SH-SY5Y (cell line): ENCODE data around the gene TANC1.

Experiments used
- GATA2 ChIP-seq: IDR thresholded peaks from 2 replicates; pipeline ENCODE4 v1.6.1; 2011; ENCODE audit warnings: mild to moderate bottlenecking, low read depth, low read length
- GATA3 ChIP-seq: IDR thresholded peaks from 2 replicates; pipeline ENCODE4 v1.6.1; 2011; ENCODE audit warnings: low read depth, mild to moderate bottlenecking, low read length, moderate library complexity

DNA sequence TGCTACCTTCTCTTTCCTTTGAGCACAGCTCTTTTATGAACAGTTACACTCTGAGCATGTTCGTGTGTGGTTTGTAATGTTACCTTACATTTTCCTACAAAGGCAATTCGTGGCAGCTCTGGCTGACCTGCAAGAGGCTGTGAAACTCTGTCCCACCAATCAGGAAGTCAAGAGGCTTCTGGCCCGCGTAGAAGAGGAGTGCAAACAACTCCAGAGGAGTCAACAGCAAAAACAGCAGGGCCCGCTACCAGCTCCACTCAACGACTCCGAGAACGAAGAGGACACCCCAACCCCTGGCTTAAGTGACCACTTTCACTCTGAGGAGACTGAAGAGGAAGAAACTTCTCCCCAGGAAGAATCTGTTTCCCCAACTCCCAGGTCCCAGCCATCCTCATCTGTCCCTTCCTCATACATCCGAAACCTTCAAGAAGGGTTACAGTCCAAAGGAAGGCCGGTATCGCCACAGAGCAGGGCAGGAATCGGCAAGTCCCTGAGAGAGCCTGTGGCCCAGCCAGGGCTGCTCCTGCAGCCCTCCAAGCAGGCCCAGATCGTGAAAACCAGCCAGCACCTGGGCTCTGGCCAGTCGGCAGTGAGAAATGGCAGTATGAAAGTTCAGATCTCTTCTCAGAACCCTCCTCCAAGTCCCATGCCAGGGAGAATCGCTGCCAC is 261.2 kb downstream of the TANC1 start:
- TF ChIP-seq GATA2 = no peak
- TF ChIP-seq GATA3 = no peak
